Pons (tissue), 1 donor: Measurements from ENCODE around the gene PELI3.
A peak's percentile ranks its signal among the peaks of the same experiment; 100 is the strongest.
"Not testable (repeated sequence)": the region's sequence is repeated elsewhere in the genome, so short reads cannot be mapped to it uniquely, and the experiment has no call there.

Experiments
- DNase-seq: peaks from one replicate; pipeline ENCODE4 v3.0.0-alpha.2; 2016; ENCODE audit warnings: low spot score

PELI3 gene

DNA sequence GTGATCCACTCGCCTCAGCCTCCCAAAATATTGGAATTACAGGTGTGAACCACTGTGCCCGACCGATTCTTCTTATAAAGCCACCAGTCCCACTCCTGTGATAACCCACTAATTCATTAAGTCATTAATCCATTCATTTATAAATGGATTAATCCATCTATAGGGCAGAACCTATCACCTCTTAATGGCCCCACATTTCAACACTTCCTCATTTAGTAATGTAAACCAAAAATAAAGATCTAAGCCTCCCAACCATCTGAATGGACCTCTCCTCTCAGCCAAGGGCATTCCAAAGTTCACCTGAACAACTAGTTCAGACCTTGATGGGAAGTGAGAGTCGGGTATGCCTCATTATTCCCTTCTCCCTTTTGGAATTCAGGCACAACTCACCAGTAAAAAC lies 18.2 kb upstream of the PELI3 start:
- DNase-seq = no peak

DNA sequence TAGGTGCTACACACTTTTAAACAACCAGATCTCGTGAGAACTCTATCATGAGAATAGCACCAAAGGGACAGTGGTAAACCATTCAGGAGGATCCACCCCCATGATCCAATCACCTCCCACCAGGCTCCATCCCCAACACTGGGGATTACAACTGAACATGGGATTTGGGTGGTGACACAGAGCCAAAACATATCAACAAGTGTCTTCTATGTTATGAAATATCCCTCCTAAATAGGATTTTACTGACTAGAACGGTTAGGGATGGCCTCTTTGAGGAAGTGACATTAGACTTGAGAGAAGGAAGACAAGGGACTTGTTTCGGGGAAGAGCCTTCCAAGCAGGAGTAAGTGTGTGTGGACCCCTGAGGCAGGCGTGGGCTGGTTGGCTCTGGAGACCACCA lies 16.1 kb upstream of the PELI3 start:
- DNase-seq = no peak

DNA sequence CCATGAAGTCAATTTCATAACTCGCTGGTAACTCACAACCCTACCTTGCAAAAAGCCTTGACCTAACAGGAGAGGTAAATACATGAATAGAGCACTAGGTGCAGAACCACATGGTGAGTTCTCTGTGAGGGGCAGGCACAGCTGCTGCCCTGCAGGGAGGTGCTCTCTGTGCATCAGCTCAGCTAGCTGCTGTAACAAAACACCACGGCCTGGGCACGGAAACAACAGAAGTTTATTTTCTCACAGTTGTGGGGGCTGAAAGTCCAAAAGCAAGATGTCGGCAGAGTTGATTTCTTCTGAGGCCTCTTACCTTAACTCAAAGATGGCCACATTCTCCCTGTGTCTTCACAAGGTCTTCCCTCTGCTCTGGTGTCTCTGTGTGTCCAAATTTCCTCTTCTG lies 15.0 kb upstream of the PELI3 start:
- no peak for DNase-seq

DNA sequence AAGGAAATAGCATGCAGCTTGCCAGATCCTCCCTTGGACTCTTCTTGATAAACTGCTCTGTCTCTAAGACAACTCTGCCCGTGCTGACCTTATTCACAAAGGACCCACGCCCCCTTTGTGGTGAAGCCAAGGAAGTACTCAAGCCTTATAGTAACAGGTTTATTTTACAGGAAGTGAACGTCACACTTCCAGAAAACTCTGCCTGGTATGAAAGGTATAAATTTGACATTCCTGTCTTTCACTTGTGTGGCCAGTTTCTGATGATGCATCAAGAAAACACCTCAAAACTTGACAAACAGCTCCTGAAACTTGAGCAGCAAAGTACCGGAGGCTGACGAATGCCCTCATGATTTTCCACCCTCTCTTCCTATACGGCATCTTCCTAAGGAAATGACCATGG lies 12.5 kb upstream of the PELI3 start:
- DNase-seq = no peak

DNA sequence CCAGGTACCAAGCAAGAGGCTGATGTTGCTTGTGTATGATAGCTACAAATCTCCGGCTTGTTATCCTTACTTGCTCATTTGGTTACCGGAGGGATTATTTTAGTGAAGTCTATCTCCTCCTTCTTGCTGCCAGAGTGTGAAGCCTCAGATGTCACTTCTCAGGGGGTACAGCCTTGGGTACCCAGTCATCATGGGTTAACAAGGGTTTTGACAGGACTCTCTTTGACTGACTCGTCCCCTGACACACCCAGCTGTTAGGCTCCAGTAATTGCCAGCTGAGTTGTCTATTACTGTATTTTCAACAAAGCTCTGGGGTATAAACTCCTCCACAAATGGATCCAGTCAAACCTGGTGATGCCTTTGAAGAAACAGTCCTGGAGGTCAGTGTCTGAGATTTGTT lies 11.9 kb upstream of the PELI3 start:
- no peak for DNase-seq

DNA sequence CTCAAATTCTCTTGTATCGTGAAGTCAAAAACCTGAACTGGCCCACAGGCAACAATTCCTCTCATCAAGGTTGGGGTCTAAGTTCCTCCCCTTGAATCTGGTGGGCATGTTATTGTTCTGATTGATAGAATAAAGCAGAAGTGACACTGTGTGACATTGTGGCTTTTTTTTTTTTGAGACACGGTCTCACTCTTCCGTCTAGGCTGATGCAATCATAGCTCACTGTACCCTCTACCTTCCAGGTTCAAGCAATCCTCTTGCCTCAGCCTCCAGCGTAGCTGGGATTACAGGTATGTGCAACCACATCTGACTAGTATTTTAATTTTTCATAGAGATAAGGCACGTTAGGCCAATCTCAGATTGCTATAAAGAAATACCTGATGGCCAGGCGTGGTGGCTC lies 8.9 kb upstream of the PELI3 start:
- no peak for DNase-seq

DNA sequence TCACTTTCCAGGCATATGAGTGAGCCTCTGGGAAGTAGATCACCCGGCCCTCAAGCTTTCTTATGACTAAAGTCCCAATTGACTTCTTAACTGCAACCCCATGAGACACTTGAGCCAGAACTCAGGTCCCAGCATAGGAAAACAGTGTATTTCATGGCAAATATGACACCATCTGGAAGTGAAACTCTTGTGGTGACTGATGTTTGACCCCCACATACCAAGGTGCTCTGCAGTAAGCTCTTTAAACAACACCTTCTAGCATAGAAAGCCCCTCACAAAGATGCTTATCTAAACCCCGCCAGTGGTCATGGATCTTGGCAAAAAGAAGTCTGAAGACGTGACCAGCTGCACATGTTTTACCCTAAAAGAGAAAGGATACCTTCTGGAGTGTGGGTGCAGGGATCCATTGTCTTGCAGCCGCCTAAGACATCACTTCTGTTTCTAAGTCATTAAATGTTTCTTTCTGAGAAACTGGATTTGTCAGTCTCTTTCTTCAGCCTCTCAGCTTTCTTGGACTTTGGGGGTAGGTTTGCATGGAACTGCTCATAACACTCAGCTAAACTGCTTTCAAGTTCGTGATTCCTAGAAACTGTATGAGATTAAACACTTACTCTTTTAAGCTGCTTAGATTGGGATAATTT lies 7.4 kb upstream of the PELI3 start:
- no peak for DNase-seq

DNA sequence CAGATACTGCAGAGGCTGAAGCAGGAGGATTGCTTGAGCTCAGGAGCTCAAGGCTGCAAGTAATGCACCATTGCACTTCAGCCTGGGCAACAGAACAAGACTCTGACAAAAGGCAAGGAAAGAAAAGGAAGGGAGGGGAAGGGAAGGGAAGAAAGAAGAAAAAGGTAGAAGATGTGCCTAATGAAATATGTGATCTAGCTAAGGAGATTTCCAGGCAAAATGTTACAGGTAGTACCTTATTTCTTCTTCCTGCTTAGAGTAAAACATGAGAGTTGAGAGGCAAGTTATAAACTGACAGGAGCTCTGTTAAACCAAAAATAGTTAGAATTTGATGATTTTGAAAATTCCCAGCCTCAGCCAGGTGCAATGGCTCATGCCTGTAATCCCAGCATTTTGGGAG lies 4.7 kb upstream of the PELI3 start:
- no peak for DNase-seq

DNA sequence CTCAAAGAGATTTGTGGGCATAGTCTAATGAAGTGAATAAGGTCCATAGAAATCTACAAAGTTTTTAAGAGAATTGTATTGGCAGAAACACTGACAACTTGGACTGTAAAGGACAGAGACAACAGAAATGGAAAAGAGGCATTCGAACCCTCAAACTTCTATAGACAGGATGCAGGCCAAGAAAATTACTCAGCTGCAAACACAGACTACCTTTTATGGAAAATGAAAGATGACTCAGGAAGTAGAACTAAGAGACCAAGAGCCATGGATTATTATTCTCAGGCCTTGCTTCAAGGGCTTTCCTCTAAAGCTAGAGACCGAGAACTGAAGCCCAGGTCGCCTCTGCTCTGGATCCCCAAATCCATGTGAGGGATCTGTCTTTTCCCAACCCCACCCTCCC lies 3.8 kb upstream of the PELI3 start:
- DNase-seq = no peak

DNA sequence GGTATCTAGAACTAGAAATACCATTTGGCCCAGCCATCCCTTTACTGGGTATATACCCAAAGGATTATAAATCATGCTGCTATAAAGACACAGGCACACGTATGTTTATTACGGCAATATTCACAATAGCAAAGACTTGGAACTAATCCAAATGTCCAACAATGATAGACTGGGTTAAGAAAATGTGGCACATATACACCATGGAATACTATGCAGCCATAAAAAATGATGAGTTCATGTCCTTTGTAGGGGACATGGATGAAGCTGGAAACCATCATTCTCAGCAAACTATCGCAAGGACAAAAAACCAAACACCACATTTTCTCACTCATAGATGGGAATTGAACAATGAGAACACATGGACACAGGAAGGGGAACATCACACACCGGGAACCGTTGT lies 2.6 kb upstream of the PELI3 start:
- DNase-seq = not testable (repeated sequence)

DNA sequence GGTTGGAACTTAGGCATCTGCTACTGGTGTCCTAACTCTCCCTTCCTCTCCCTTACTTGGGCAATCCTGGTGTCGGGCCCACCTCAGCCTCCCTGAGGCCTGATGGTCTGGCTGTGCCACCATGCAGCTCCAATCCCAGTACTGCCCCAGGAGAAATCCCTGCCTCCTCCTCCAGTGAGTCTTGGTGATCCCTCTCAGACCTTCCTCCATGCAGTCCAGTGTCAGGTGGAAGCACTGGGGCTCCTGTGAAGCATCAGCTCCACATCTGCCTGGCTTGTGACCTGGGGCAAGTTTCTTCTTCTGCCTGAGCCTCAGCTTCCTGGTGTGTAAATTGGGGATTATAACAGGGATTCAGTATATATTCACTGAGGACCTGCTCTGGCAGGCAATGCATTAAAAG lies 1.8 kb upstream of the PELI3 start:
- no peak for DNase-seq

DNA sequence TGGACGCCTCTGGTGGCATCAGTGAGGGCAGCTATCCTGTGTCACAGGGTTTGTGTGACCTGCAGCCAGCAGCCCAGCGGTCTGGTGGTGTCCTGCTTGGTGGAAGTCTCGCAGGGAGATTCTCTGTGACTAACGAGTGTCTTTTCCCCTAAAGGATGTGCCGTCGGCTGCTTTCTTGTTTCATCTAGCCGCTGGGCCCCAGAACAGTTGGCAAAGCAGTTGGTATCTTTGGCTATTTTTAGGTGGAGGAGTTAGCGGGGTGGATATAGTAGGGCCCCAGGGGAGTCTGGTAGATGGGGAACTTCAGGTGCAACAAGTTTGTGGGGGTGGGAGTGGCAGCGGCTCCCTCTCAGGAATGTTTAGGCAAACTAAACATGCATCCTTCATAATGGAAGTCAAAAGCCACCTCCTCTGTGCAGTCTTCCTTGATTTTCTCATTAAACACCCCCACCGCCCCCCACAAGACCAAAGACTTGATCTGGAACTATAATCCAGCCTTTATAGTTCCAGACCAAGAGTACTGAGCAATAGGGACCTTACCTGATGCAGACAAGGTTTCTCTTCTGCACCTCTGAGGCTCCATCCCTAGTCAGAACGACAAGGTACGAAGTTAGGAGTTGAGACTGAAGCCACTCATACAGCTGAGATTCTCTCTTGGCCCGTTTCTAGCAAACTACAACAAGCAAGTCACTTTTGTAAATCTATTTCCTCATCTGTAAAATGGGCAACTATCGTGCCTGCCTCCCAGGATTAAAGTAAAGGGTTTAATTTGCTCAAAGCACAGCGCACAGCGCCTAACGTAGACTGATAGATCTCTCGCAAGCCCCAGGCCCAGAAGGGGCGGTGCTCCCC lies 1.1 kb upstream of the PELI3 start:
- no peak for DNase-seq

DNA sequence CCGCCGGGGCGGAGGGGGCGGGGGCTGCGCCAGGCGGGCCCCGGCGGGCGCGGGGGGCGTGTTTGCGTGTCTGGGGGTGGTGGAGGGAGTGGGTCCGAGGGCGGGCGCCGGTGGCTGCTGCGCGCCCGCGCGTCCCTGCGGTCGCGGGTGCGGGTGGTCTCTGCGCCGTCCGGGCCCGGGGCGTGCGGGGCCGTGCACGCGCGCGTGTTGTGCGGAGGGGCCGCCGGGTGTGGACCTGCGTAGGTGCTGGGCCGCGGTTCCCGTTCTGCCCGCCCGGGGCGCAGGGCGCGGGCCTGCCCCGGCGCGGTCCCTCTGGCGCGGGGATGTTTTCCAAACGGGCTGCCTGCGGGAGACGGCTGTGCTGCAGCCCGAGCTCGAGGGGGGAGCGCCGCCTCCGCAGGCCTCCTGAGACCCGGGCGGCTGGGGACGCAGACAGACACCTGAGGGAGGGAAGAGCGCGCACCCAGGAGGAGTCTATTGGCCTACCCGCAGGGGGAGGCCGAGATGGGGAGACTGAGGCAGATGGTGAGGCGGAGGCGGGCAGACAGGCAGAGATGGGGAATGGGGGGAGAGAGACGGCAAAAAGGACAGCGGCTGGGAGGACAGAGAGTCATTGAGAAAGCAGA lies 442 bp downstream of the PELI3 start:
- DNase-seq = peak; percentile 7

DNA sequence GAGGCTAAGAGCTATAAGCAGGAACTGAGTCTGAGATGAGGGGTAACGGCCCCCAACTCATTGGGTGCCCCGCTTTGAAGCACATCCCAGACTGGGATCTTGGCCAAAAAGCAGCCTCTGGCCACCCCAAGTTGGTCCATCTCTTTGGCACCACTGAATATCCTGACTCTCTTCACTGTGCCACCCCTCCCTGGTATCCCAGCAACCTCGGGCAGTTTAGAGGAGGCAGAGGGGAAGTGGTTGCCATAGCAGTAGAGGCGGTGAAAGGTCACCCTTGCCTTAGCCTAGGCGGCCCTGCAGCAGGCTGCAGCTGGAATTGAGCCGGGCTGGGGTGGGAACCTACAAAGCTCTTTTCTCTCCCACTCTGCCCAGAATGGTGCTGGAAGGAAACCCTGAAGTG lies 1.1 kb downstream of the PELI3 start:
- DNase-seq = peak; percentile 33

DNA sequence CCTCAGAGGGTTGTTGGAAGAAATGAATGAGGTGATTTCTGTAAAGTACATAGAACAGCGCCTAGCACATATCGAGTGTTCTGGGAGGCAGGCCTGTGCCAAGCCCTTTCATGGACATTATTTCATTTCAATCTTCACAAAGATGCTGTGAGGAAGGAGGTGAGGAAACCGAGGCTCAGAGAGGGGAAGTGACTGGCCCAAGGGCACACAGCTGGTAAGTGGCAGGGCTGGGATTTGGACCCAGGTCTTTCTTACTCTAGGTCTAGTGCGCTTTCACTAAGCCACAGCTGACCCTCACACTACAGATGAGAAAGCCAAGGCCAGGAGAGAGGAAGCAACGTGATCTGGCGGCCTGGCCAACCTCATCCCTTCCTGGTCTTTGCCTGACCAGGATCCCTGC lies 2.0 kb downstream of the PELI3 start:
- DNase-seq = no peak

DNA sequence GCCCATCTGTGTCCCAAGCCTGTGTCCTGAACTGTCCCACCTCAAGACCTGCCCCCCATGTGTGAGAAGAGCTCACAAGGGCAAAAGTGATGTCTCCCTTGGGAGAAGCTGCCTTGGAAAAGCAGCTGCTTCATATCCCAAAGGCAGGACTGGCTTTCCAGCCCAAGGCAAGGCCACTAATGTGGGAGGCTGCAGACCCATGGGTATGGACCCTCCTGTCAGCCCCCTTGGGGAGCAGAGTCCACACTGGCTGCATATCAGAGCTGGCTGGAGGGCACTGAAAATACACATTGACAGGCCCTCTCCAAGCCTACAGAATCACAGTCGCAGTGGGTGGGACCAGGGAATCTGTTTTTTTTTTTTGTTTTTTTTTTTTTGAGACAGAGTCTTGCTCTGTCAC lies 2.7 kb downstream of the PELI3 start:
- DNase-seq = no peak

DNA sequence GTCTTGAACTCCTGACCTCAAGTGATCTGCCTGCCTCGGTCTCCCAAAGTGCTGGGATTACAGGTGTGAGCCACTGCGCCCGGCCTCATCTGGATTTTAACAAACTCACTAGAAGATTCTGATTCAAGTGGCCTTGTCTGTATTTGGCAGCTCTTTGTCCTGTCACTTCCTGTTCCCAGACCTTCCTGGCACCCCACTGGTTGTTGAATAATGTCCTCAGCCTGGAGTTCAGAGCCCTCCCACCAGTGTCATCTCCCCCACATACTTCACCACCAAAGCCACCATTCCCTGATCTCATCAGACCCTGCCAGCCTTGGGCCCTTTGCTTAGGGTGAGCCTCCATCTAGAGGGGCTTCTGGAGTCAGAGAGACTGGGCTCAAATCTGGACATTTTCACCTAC lies 3.3 kb downstream of the PELI3 start:
- DNase-seq = no peak

DNA sequence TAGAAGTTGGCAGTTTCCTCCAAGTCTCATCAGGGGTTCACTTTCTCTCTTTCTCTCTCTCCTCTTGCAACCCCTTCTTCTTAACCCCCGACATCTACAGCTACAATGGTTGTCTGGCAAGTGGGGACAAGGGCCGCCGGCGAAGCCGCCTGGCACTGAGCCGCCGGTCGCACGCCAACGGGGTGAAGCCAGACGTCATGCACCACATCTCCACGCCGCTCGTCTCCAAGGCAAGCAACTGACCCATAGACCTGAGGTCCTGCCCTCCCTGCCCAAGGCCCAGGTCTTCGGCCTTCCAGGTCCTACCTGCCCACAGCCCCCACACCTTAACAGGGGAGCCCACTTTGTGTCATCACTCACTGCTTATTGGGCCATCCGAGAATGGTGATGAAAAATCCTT lies 4.4 kb downstream of the PELI3 start:
- DNase-seq = no peak

DNA sequence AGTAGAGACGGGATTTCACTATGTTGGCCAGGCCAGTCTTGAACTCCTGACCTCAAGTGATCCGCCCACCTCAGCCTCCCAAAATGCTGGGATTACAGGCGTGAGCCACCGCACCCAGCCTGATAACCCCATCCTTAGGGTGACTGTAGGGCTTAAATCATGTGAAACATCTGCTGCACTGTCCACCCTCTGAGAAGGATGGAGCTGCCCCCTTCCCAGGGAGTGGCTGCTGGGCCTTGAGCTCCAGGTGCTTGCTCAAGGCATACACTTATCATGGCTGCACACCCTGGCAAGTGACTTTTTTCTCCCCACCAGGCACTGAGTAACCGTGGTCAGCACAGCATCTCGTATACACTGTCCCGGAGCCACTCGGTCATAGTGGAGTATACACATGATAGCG lies 5.3 kb downstream of the PELI3 start:
- no peak for DNase-seq

DNA sequence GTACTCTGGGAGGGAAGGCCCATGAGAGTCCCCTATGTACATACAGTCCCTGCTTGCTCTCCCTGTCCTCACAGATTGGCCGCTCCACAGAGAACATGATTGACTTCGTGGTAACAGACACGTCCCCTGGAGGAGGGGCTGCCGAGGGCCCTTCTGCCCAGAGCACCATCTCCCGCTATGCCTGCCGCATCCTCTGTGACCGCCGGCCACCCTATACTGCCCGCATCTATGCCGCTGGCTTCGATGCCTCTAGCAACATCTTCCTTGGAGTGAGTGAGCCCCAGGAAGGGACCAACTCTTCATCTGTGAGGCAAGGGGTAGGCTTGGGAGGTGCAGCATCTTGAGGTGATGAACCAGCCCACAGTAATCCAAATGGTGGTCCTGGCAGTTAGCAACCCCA lies 6.5 kb downstream of the PELI3 start:
- no peak for DNase-seq

DNA sequence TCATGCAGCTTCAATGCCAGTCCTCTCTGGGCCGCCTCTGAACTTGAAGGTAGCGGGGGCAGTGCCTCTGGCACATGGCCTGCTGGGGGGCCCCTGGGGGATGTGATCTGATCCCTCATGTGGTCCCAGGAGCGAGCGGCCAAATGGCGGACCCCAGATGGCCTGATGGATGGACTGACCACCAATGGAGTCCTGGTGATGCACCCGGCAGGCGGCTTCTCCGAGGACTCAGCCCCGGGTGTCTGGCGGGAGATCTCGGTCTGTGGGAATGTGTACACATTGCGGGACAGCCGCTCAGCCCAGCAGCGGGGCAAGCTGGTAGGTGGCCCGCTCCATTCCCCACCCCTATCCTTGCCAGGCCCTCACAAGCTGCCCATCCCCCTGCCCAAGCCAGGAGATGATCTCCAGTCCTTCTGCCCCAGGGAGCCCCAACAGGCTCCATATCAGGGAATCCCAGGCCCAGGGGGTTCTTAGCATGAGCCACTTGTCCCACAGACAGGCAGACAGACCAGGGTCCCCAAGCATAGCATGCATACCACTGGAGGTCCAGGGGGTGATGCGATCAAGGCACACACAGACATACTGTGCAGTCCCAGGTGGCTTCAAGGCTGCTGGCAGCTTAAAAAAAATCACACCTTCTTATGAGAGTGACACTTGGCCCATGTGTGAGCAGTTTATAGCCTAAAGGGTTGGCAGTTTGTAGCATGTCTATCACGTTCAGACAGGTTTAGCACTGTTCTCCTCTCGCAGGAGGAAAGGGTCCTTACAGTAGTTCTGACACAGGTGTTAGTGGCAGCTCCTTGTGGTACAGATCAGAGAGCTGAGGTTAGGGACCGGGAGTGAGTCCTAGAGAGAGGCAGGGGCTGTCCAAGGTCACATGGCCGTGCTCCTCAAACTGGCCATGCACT lies 7.2 kb downstream of the PELI3 start:
- DNase-seq = no peak
